Cardiac muscle cell (in vitro differentiated cells and primary cell): ENCODE results near the gene PWP1. TPM values are rescaled to one million over a fixed set of nuclear protein-coding genes. Genes with fewer than 3 reads are reported as not detected.
A peak's percentile ranks its signal among the peaks of the same experiment; 100 is the strongest.

Experiments
- DNase-seq, 2 donors: peaks; one replicate each; pipeline versions ENCODE4 v3.0.0 to v3.0.0-alpha.2; 2010 to 2017; ENCODE audit warnings: low read depth in 1 of 2, low spot score in 1 of 2
- H3K27ac ChIP-seq: fragments of 200-600 bp; sonication (generic); 2 replicates; pipeline ENCODE4 v1.5.1; 2016
- H3K27me3 ChIP-seq: fragments of 200-600 bp; sonication (generic); 2 replicates; pipeline ENCODE4 v1.6.0; 2016; ENCODE audit warnings: control low read depth
- H3K36me3 ChIP-seq: fragments of 200-600 bp; sonication (generic); 2 replicates; pipeline ENCODE4 v1.5.1; 2016; ENCODE audit warnings: control low read depth
- H3K4me1 ChIP-seq: fragments of 200-600 bp; sonication (generic); 2 replicates; pipeline ENCODE4 v1.8.1; 2017; ENCODE audit warnings: low read depth, mild to moderate bottlenecking, mixed run types
- H3K4me3 ChIP-seq: fragments of 200-600 bp; sonication (generic); 2 replicates; pipeline ENCODE4 v1.5.1; 2016; ENCODE audit warnings: mild to moderate bottlenecking
- H3K9me3 ChIP-seq: fragments of 200-600 bp; sonication (generic); 2 replicates; pipeline ENCODE4 v1.5.1; 2017; ENCODE audit warnings: low read depth, mild to moderate bottlenecking, control low read depth
- CTCF ChIP-seq: IDR thresholded peaks from 2 replicates; pipeline ENCODE4 v1.5.1; 2012; ENCODE audit warnings: low read depth, mild to moderate bottlenecking, low read length
- polyA plus RNA-seq: library from polyadenylated mRNA; unstranded; fragments of >200 nt; fragmentation: Nextera tagmentation; extraction: Ambion mirVana; gene quantifications from 2 replicates; pipeline ENCODE4 v1.2.1, GENCODE V29; 2016
- total RNA-seq: library from RNA; depleted of rRNA; stranded (reverse); fragments of >200 nt; gene quantifications from 2 replicates; pipeline ENCODE4 v1.2.3, GENCODE V29; 2016

Gene PWP1
- total and polyA plus RNA-seq, 2 experiments from 2014 or later = 55.9 to 123 TPM

DNA sequence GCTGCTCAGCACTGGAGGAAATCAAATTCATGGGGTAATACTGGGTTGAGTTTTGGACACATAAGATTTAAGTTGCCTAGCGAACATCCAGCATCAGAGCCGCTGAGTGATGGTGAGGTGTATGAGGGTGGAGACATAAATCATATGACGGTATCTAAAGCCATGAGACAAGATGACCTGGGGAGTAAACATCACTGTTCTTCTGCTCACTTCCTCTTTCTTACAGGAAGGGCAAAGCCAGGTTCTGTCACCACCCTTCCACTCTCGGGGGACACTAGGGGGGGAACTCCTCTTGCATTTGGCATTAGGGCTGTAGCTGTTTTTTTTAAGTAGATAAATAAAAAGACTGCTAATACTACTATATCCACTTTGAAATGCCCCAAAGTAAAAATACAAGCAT lies 51.3 kb downstream of the PWP1 start:
- Histone ChIP-seq H3K36me3 (peaks cover 58% of the 10 kb centered on the region), H3K4me1 (no peaks in the 10 kb centered on the region), H3K9me3 (no peaks in the 10 kb centered on the region), H3K27me3 (no peaks in the 10 kb centered on the region), H3K4me3 (no peak overlapping the region), H3K27ac (no peak overlapping the region)
- DNase-seq = no peak
- no peak for TF ChIP-seq CTCF

- no peak overlapping the region for H3K4me3 ChIP-seq
- H3K27me3 ChIP-seq = no peaks in the 10 kb centered on the region
- H3K4me1 ChIP-seq = no peaks in the 10 kb centered on the region
- no peak for TF ChIP-seq CTCF
- H3K9me3 ChIP-seq = no peaks in the 10 kb centered on the region
- H3K36me3 ChIP-seq = peaks cover 64% of the 10 kb centered on the region
- H3K27ac ChIP-seq = no peak overlapping the region
- DNase-seq = peak in 1 of 2 donors; percentile 74
These were observed 62.9 kb downstream of the PWP1 start for GRCh38 chr12:107748472-107748871.

- H3K36me3 ChIP-seq = peaks cover 61% of the 10 kb centered on the region
- DNase-seq = peak in 1 of 2 donors; percentile 5
- no peaks in the 10 kb centered on the region for H3K27me3 ChIP-seq
- H3K4me1 ChIP-seq = no peaks in the 10 kb centered on the region
- H3K4me3 ChIP-seq = no peak overlapping the region
- H3K27ac ChIP-seq = no peak overlapping the region
- TF ChIP-seq CTCF = no peak
- H3K9me3 ChIP-seq = no peaks in the 10 kb centered on the region
These were observed 63.5 kb downstream of the PWP1 start for GRCh38 chr12:107749083-107749482.

DNA sequence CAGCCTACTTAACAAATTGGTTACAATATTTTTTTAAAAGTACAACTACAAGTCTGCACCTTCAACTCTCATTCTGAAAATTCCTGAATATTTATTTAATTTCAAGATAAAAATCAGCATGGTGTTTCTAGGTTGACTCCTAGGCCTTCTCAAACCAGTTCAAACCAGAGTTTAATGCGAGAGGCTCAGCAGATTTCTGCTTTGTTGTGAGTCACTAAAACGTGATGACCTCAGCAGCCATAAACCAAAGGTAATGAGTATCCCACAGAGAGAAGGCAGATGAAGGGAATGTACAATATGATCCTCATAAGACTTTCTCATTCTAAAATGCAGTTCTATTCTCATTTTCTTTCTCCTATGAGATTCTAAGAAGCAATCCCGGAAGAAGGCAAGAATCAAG lies 73.8 kb downstream of the PWP1 start:
- no peak for TF ChIP-seq CTCF
- Histone ChIP-seq H3K27me3 (peaks cover 11% of the 10 kb centered on the region), H3K36me3 (peaks cover 24% of the 10 kb centered on the region), H3K27ac (no peak overlapping the region), H3K9me3 (no peaks in the 10 kb centered on the region), H3K4me3 (no peak overlapping the region), H3K4me1 (peaks cover 8% of the 10 kb centered on the region)
- peak in 1 of 2 donors; percentile 65 for DNase-seq

DNA sequence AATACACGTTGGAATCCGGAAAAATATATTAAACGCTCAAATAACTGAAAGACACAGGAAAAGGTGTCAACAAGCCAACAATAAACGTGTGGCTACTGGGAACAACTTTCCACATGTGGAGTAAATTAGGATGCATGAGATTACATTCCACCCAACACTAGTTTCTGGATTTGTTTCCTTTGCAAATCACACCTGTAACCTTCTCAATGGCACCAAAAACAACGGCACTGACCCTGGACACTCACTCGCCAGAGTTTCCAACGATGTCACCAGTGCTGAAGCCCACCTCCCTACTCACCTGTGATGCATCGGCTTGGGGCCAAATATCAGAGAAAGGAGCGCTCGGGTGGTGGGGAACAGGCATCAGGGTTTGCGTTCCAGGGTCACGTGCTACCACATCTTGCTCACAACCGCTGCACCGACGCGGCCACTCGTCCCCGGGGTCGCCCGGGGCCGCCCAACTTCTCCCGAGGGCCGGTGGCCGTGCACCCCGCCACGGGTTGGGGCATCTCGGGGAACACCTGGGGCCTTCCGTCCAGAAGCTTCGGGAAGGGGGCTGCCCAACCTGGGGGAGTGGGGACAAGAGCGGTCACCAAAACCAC lies 74.7 kb downstream of the PWP1 start:
- peak; percentile 13 to 48 for DNase-seq
- H3K27ac ChIP-seq = peak overlapping the region; percentile 56
- peaks cover 15% of the 10 kb centered on the region for H3K36me3 ChIP-seq
- no peaks in the 10 kb centered on the region for H3K9me3 ChIP-seq
- H3K4me1 ChIP-seq = peaks cover 8% of the 10 kb centered on the region
- H3K4me3 ChIP-seq = peak overlapping the region; percentile 100
- TF ChIP-seq CTCF = no peak
- H3K27me3 ChIP-seq = peaks cover 11% of the 10 kb centered on the region
